HPDE6-E6E7 (cell line): ENCODE measurements around the gene IL21R.

ENCODE experiments used
- DNase-seq: peaks from one replicate; pipeline ENCODE4 v3.0.0; 2011; ENCODE audit warnings: missing footprints; ENCODE audit errors: extremely low spot score

IL21R gene

DNA sequence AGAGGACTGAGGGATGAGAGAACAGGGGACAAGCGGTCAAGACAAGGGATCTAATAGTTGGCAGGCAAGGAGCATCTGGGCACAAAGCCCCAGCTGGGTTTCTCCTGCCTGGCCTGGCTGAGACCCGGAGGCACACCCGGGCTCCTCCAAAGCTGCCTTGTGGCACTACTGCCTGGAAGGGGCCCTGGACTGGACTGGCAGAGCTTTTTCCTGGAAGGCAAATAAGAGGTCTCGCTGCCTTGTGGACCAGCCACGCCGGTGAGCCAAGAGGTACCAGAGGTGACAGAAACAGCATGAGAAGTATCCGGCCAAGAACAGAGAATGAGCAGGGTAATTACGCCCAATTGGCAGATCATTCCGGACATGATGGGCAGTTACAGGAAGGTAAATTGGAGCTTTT, 83.2 kb downstream of the IL21R start:
- no peak for DNase-seq

DNA sequence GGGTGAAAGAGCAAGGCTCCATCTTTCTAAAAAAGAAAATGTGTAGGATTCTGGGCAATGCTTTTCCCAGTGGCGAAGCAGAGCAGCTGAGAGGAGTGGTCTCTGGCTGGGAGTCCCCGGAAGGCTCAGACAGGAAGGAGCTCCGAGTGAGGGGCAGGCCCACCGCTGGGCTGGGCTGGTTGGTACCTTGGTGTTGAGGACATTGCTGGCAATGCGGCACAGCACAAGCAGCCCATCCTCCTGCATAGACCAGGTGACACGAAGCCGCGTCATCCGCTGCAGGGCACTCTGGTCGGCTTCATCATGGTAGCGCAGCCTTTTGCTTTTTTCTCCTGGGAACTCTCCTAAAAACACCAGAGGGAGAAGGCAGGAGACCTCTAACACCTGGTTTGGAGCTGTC, 83.8 kb downstream of the IL21R start:
- DNase-seq, result no peak

DNA sequence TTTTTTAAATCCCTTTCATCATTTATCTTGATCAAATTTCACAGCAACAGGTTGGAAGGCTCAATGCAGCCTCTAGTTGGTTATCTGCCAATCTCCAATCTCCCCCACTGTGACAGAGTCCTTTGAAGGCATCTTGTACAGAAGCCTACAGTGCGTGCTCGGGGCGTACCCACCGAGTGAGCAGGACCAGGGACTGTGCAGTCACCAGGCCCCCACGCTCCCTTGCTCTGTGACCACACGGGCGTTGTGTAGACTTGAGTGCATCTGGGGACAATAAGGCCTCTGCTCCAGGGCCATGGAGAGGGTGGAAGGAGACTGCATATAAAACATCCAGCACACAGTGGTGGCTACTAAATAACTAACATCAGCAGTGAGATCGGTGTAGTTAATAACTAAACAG, 84.4 kb downstream of the IL21R start:
- DNase-seq, result no peak

DNA sequence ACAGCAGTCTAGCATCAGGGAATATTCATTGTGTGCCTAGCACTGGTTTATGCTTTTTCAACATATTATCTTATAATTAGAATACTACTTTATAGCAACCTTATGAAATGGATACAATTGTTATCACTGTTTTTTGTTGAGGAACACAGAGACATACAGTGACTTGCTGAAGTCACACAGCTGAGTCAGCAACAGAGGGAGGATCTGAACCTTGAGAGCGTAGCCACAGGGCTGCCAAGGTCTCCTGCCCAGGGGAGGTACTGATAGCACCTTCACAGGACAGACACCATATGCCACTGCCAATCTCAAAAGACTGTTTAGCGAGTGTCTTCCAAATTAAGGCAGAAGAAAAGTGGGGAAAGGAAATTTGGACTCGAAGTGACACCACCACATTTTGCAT, 84.8 kb downstream of the IL21R start:
- no peak for DNase-seq

DNA sequence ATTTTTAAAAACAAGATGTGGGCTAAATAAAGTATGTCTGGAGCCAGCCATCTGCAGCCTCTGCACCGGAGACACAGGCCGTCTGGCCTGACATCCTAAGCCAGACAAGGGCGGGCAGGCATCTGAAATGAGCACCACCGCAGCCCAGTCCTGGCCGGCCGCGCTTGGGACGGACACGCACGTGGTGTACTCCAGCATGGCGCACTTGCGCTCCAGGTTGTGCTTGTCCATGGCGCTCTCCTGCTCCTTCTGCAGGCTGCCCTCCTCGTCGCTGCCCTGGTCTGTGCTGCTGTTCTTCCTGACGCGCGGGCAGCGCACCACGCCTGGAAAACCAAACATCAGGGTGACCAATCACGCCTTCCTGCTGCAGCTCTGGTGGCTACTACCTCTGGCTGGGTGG, 87.4 kb downstream of the IL21R start:
- DNase-seq, result no peak

DNA sequence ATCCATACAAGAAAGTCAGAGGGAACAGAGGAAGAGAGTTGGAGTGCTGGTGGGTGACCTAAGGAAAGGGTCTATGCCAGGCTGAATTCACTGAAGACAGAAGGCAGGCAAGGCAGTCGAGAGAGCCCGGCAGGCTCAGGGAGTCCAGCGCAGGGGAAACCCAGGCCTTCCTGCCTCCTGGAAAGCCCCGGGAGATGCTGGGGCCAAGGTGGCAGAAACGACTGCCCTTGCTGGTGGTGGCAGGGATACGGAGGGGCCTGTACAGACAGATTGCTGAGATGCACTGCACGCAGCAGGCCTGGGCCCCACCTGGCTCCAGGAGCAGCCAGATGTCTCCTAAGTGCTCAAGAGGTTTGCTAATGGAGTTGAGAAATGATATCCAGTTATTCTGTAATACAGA, 87.9 kb downstream of the IL21R start:
- no peak for DNase-seq

DNA sequence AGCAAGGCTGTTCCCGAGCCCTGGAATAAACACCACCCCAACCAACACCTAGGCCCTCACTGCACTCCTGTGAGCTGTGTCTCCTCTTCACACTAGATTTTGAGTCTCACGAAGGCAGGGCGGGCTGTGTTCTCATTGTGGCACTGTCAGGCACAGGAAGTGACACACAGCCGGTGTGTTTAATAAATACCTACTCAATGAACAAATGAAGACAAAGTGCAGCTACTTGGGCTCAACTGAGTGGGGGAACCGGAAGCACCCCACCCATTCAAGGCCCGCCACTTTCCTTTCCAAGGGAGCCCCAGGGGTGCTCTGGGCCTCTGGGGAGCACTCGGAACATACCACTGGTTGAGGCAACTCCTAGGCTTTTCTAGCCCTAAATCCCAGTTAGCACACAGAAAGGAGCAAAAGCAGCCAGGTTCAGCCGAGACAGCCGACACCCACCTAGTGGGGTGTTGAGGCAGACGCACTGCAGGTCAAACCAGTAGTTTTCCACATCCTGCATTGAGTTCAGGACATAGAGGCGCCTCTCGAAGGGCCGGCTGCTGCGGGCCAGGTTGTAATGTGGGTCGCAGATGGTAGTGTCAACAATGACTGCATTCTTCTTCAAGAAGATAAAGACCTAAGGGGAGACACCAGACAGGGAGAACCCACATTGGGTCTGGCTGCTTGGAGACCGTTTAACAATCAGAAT, 90.1 kb downstream of the IL21R start:
- no peak for DNase-seq

DNA sequence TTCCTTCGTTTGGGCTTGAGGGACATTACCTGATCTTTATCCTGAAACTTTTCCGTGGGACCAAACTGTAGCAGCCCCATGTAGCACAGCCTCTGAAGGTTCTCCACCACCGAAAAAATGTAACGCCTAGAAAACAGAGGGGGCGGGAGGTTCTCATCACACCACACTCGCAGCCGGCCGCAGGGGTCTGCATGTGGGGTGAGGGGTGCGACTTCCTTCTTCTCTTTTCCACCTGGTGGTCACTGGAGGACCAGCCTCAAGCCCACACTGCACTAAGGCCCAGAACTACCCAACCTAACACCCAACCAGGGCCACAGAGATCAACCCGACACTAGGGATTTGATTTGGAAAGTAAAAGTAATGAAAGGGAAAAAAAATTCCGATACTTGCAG, 90.6 kb downstream of the IL21R start:
- DNase-seq, result no peak

DNA sequence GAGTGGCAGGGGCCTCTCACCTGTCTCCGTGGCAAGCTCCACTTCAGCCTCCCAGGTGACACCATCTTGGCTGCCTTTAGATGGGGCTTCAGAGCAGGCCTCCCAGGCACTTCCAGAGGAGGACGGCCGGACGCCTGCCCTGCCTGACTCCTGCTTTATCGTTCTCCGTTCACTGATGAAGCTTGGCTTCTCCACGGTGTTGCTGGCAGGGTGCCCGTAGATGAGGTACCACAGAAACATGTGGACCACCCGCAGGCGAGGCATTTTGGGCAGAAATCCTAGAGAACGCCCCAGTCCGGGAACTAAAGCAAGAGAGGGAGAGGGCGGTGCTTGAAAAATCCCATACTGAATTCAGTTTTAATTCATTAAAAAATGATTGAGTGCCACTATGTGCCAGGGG, 93.2 kb downstream of the IL21R start:
- no peak for DNase-seq

DNA sequence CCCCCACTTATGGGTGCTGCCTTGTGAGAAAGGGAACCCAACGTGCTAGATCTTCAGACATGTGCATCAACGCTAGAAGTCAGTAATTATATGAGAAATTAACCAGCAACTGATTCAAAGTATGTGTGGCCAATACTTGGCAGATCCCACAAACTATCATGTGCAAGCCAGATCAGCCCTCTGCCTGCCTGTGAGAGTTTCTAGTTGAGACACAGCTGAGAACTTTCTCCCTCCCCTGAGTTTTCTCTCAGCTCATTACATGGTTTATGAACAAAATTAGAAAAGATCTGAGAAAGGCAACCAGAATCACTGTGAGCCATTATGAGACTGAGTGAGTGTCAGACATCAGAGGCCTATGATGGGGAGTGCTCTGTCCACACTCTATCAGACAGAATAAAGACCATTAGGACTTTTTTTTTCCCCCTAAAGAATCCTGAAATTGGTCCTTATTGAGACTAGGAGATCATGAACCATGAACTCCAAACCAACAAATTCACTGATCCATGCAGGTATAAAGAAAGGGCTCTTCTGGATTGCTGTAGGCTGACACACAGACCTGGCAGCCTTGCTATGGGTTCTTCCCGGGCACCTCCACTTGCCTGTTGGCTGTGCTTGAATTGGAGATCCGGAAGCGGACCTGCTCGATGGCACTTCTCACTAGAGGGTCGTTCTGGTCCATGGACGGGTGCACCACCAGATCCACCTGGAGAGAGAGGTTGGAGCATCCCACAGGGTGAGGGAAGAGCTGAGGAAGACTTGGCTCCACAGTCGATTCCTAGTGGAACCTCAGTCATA, 96.3 kb downstream of the IL21R start:
- DNase-seq, result no peak

DNA sequence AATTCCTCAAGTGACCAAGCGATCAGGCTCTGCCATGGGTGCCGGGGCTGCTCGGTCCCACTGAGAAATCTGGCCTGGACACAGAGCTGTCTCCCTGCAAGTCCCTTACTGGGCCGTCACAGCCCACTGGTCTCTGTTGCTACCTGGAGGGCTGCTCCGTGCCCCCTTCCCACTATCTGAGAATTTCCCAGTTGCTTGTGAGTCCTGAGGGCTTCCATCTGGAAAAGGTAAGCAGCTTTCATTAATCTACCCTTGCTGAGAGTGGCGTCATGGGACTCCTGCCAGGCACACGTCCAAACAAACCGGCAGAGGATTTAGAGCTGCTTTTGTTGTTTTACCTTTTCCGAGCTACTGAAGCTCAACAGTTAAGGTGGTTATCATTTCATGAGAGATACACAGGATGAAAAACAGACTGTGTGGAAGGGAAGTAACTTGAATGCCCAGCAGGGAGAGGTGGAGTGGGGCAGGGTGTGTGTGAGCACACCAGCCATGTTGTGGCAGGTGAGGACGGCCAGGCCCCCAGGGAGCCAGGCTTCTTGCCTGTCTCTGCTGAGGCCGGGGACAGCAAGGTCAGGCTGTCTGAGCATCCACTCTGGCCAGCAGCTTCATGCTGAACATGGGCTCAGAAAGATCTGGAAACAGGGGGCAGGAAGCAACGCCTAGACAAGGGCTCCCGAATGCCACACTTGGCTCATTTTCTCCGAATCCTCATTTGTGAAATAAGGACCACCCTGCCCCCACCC, 97.1 kb downstream of the IL21R start:
- DNase-seq, result no peak

DNA sequence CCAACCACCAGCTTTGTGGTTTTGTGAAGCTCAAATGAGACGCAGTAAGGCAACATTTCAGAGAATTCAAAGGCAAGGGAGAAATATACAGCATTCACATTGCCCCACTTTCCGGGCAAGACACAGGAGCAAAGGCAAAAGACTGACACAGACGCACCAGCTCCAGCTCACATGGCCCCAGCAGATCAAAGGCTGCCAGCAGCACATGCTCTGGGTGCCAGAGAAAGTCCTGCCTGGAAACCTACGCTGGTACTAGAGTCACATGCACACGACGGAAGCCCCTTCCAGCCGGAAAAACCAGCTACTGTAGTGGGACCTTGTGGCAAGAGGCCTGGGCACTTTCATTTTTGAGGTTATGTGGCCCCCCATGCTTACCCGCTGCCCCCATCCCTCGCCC, 97.7 kb downstream of the IL21R start:
- DNase-seq, result no peak

DNA sequence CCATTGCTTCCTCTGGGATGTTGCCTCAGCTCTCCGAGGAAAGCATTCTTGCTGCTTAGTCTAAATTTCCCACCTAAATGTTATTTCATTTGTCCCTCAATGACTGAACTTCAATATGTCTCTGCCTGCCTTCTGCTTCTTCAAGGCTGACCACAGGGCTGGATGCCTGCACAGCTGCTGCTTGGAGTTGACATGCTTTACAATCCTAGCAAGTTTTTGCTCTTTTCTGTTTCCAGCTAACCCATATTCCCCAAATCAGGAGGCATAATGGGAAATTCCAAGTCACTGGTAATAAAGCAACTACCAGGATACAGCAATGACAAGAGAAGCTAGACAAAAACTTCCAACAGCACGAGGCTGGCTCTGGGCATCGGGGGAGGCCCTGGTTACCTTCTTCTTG, 98.8 kb downstream of the IL21R start:
- no peak for DNase-seq
